Keratinocyte (primary cell): ENCODE measurements around the gene CPNE1. TPM values are rescaled to one million over a fixed set of nuclear protein-coding genes. Genes with fewer than 3 reads are reported as not detected.

Experiments used
- DNase-seq: peaks from one replicate; pipeline ENCODE4 v3.0.0-alpha.2; 2011; ENCODE audit warnings: low read depth, missing footprints, low spot score
- FAIRE-seq: peaks from 2 replicates; lab custom pipeline; 2011; peaks lifted over from hg19 to GRCh38; lab: Jason Lieb, UNC
- H2AFZ ChIP-seq: 2 replicates; pipeline ENCODE4 v1.6.0; 2012; ENCODE audit warnings: low read length, control low read depth, inconsistent platforms; ENCODE audit not compliant: control insufficient read depth
- H3K27ac ChIP-seq: 2 replicates; pipeline ENCODE4 v1.5.1; 2011; ENCODE audit warnings: low read length; ENCODE audit not compliant: control insufficient read depth, insufficient read depth
- H3K27me3 ChIP-seq: 3 replicates; pipeline ENCODE4 v1.6.0; 2011; ENCODE audit warnings: low read length; ENCODE audit not compliant: control insufficient read depth, insufficient read depth; ENCODE audit errors: extremely low read depth
- H3K36me3 ChIP-seq, 2 experiments: 2 replicates in 1 of 2; 3 replicates in 1 of 2; pipeline ENCODE4 v1.5.1; 2011; ENCODE audit warnings: low read length in 2 of 2, mild to moderate bottlenecking in 1 of 2; ENCODE audit not compliant: control insufficient read depth in 2 of 2, insufficient read depth in 2 of 2; ENCODE audit errors: extremely low read depth in 1 of 2
- H3K4me1 ChIP-seq: 3 replicates; pipeline ENCODE4 v1.5.1; 2011; ENCODE audit warnings: low read length; ENCODE audit not compliant: control insufficient read depth, insufficient read depth; ENCODE audit errors: extremely low read depth
- H3K4me2 ChIP-seq: 3 replicates; pipeline ENCODE4 v1.6.0; 2011; ENCODE audit warnings: low read depth, low read length; ENCODE audit not compliant: control insufficient read depth, insufficient read depth; ENCODE audit errors: extremely low read depth
- H3K4me3 ChIP-seq, 3 experiments: fragments of 200-600 bp in 1 of 3; sonication (generic) in 1 of 3; 2 replicates in 2 of 3; 3 replicates in 1 of 3; pipeline ENCODE4 v1.5.1; 2011 to 2016; ENCODE audit warnings: low read length in 3 of 3, mild to moderate bottlenecking in 3 of 3, control low read depth in 2 of 3, inconsistent platforms in 1 of 3, low read depth in 1 of 3, mixed read lengths in 1 of 3, mixed run types in 1 of 3, moderate library complexity in 1 of 3; ENCODE audit not compliant: control insufficient read depth in 2 of 3, insufficient read depth in 2 of 3; ENCODE audit errors: extremely low read depth in 1 of 3
- H3K79me2 ChIP-seq: 2 replicates; pipeline ENCODE4 v1.6.0; 2012; ENCODE audit warnings: low read length; ENCODE audit not compliant: control insufficient read depth, insufficient read depth
- H3K9ac ChIP-seq: 3 replicates; pipeline ENCODE4 v1.6.0; 2011; ENCODE audit warnings: low read length; ENCODE audit not compliant: control insufficient read depth, insufficient read depth; ENCODE audit errors: extremely low read depth
- H3K9me1 ChIP-seq: 3 replicates; pipeline ENCODE4 v1.6.0; 2011; ENCODE audit warnings: low read length; ENCODE audit not compliant: control insufficient read depth, insufficient read depth; ENCODE audit errors: extremely low read depth
- H3K9me3 ChIP-seq: 2 replicates; pipeline ENCODE4 v1.5.1; 2012; ENCODE audit warnings: low read depth, low read length; ENCODE audit not compliant: control insufficient read depth
- H4K20me1 ChIP-seq: 3 replicates; pipeline ENCODE4 v1.6.0; 2011; ENCODE audit warnings: low read length; ENCODE audit not compliant: control insufficient read depth, insufficient read depth; ENCODE audit errors: extremely low read depth
- EZH2 ChIP-seq: IDR thresholded peaks from one replicate; pipeline ENCODE4 v1.6.1; 2012; ENCODE audit warnings: inconsistent platforms, mild to moderate bottlenecking, low read length, moderate library complexity
- dilution Hi-C: fragments of 300-500 bp; cut with MboI; formaldehyde crosslinking; loops from one replicate; pipeline ENCODE4 v1.7.0; 2020; ENCODE audit warnings: low sequenced_read_pairs; ENCODE audit not compliant: extremely low pct_ligation_motif_present
- polyA plus RNA-seq, 5 experiments: library from polyadenylated mRNA; depleted of rRNA in 3 of 5; stranded (reverse) in 3 of 5; stranded (forward) in 1 of 5; unstranded in 1 of 5; fragments of >200 nt; gene quantifications; 1 replicate in 1 of 5; 2 replicates in 3 of 5; 3 replicates in 1 of 5; pipeline versions ENCODE4 v1.2.1 to v1.2.3, GENCODE V29; 2011 to 2012; ENCODE audit warnings: missing spikeins in 2 of 5, low read depth in 1 of 5, low replicate concordance in 1 of 5
- TF ChIP-seq, protein P1 (sequence below), 3 experiments: IDR thresholded peaks in 1 of 3; conservative IDR thresholded peaks in 1 of 3; optimal IDR thresholded peaks in 1 of 3; 2 replicates in 2 of 3; 3 replicates in 1 of 3; pipeline versions ENCODE3 to v1.5.1; 2011; ENCODE audit warnings: low read length in 3 of 3, mild to moderate bottlenecking in 3 of 3, moderate library complexity in 2 of 3, control low read depth in 1 of 3, inconsistent platforms in 1 of 3; ENCODE audit not compliant: insufficient read depth in 2 of 3; ENCODE audit errors: extremely low read depth in 1 of 3

Gene CPNE1
- polyA plus RNA-seq, 1 donor (not counting 4 experiments of a cell fraction or from before 2014, with no cell fraction given) = 111 TPM

DNA sequence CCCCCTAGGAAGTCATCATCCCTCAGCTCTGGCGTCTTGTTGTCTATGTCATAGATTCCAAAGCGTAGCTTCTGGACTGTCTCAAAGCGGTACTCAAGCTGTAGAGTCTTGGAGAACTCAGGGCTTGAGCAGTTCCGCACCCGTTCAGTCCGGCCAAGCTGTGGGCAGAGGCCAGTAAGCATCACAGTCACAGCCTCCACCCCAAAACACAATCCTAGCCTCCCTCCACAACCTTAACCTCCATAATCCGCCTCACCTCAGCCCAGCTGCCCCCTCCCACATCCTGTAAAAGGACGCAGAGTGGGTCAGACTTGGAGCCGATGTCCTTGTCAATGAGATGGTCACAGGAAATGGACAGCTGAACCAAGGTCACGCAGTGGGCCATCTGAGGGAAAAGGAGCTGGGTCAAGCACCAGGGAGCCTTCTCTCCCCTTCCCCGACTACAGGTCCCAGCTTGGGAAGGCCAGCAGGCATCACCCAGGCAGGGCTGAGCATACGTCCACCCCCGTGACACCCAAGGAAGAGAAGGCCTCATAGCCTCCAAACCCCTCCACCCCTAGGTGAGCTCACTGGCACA is 32.1 kb downstream of the CPNE1 start:
- no peak overlapping the region for H3K9ac ChIP-seq
- no peaks in the 10 kb centered on the region for H3K9me1 ChIP-seq
- H3K4me2 ChIP-seq = no peak overlapping the region
- peaks cover 21 to 25% of the 10 kb centered on the region in 2 experiments for H3K36me3 ChIP-seq
- H3K4me1 ChIP-seq = no peaks in the 10 kb centered on the region
- TF ChIP-seq, protein P1, sequence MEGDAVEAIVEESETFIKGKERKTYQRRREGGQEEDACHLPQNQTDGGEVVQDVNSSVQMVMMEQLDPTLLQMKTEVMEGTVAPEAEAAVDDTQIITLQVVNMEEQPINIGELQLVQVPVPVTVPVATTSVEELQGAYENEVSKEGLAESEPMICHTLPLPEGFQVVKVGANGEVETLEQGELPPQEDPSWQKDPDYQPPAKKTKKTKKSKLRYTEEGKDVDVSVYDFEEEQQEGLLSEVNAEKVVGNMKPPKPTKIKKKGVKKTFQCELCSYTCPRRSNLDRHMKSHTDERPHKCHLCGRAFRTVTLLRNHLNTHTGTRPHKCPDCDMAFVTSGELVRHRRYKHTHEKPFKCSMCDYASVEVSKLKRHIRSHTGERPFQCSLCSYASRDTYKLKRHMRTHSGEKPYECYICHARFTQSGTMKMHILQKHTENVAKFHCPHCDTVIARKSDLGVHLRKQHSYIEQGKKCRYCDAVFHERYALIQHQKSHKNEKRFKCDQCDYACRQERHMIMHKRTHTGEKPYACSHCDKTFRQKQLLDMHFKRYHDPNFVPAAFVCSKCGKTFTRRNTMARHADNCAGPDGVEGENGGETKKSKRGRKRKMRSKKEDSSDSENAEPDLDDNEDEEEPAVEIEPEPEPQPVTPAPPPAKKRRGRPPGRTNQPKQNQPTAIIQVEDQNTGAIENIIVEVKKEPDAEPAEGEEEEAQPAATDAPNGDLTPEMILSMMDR (optimal IDR thresholded peaks at IDR 0.05 in 1 of 3, IDR thresholded peaks at IDR 0.05 in 1 of 3, conservative IDR thresholded peaks at IDR 0.05 in 1 of 3; ENCODE audit: extremely low read depth in 1 of 3, insufficient read depth in 2 of 3, low read length in 3 of 3) = no peak
- dilution Hi-C loops = no loop called here
- peaks cover 18% of the 10 kb centered on the region for H3K79me2 ChIP-seq
- H3K9me3 ChIP-seq = no peaks in the 10 kb centered on the region
- FAIRE-seq (no peak), DNase-seq (no peak)
- H4K20me1 ChIP-seq = peaks cover 5% of the 10 kb centered on the region
- H3K27ac ChIP-seq = no peak overlapping the region
- H2AFZ ChIP-seq = no peak overlapping the region
- no peaks in the 10 kb centered on the region for H3K27me3 ChIP-seq
- no peak overlapping the region for H3K4me3 ChIP-seq

DNA sequence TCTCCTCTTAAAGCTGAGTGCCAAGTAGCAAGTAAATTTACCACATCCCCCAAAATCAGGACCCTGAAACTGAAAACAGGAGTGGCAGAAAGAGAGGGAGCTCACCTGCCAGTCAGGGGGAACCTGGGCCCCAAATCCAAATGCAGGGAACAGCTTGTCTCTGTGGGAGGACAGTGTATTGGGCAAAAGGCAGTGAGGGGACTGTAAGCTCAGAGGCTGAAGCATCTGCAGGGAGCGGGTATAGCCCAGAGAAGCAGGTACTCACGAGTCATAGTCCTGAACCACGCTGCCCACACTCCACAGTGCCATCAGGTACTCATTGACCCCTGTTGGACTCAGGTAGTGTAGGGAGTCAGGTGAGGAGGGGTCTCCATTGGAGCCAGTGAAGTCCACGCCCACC is 34.1 kb downstream of the CPNE1 start:
- H2AFZ ChIP-seq = no peak overlapping the region
- no peaks in the 10 kb centered on the region for H3K9me1 ChIP-seq
- TF ChIP-seq EZH2 = no peak
- TF ChIP-seq, protein P1 (optimal IDR thresholded peaks at IDR 0.05 in 1 of 3, IDR thresholded peaks at IDR 0.05 in 1 of 3, conservative IDR thresholded peaks at IDR 0.05 in 1 of 3; ENCODE audit: extremely low read depth in 1 of 3, insufficient read depth in 2 of 3, low read length in 3 of 3) = no peak
- no peak for FAIRE-seq
- no peak for DNase-seq
- H4K20me1 ChIP-seq = peaks cover 2% of the 10 kb centered on the region
- no peak overlapping the region for H3K27ac ChIP-seq
- H3K9me3 ChIP-seq = no peaks in the 10 kb centered on the region
- H3K9ac ChIP-seq = no peak overlapping the region
- H3K4me2 ChIP-seq = no peak overlapping the region
- dilution Hi-C loops = no loop called here
- H3K4me3 ChIP-seq = no peak overlapping the region
- peaks cover 3% of the 10 kb centered on the region for H3K79me2 ChIP-seq
- H3K36me3 ChIP-seq = peaks cover 29 to 40% of the 10 kb centered on the region in 2 experiments
- no peaks in the 10 kb centered on the region for H3K27me3 ChIP-seq
- H3K4me1 ChIP-seq = peaks cover 9% of the 10 kb centered on the region
